VCaP (cell line): ENCODE results near the gene DOCK6.
"Not testable (repeated sequence)": the region's sequence is repeated elsewhere in the genome, so short reads cannot be mapped to it uniquely, and the experiment has no call there.

Source experiments
- H3K27ac ChIP-seq: fragments of 450-650 bp; 2 replicates; pipeline ENCODE4 v1.5.1; 2017
- TF ChIP-seq, protein P1 (sequence below): fragments of 450-650 bp; conservative IDR thresholded peaks from 2 replicates; pipeline ENCODE4 v1.5.1; 2017; ENCODE audit warnings: mild to moderate bottlenecking, moderate library complexity

Gene DOCK6

DNA sequence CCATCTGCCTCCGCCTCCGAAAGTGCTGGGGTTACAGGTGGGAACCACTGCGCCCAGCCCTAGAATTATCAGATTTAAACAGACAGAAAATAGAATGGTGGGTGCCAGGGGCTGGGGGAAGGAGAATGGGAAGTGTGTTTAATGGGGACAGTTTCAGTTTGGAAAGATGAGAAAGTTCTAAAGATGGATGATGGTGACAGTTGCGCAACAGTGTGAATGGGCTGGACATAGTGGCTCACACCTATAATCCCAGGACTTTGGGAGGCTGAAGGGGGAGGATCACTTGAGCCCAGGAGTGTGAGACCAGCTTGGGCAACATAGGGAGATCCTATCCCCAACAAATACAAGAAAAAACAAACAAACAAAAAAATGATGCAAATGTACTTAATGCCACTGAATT, 80.8 kb downstream of the DOCK6 start:
- H3K27ac ChIP-seq: no peak overlapping the region
- TF ChIP-seq, protein P1, sequence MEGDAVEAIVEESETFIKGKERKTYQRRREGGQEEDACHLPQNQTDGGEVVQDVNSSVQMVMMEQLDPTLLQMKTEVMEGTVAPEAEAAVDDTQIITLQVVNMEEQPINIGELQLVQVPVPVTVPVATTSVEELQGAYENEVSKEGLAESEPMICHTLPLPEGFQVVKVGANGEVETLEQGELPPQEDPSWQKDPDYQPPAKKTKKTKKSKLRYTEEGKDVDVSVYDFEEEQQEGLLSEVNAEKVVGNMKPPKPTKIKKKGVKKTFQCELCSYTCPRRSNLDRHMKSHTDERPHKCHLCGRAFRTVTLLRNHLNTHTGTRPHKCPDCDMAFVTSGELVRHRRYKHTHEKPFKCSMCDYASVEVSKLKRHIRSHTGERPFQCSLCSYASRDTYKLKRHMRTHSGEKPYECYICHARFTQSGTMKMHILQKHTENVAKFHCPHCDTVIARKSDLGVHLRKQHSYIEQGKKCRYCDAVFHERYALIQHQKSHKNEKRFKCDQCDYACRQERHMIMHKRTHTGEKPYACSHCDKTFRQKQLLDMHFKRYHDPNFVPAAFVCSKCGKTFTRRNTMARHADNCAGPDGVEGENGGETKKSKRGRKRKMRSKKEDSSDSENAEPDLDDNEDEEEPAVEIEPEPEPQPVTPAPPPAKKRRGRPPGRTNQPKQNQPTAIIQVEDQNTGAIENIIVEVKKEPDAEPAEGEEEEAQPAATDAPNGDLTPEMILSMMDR: no peak

DNA sequence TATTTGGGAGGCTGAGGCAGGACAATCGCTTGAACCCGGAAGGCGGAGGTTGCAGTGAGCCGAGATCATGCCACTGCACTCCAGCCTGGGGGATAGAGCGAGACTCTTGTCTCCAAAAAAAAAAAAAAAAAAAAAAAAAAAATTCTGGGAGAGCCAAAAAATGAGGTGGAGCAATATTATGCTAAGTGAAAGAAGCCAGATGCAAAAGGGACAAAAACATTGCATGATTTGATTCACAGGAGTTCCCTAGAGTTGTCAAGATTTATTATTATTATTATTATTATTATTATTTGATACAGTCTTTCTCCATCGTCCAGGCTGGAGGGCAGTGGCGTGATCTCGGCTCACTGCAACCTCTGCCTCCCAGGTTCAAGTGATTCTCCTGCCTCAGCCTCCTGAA, 81.3 kb downstream of the DOCK6 start:
- H3K27ac ChIP-seq: not testable (repeated sequence)

DNA sequence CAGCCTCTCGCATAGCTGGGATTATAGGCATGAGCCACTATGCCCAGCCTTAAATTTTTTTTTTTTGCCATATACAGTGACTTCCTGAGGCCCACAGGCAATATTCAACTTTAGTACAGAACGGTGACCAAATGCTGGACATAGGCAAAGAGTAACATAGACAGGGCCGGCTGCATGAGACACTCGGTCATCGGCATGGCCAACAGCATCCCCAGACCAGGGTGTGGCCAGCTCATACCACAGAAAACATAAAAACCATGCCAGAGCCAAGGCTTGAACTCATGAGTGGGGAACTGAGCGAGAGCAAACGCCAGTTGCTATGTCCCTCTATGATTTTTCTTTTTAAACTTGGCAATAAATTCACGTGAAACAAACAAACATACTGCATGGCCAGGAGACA, 82.0 kb downstream of the DOCK6 start:
- H3K27ac ChIP-seq: no peak overlapping the region
- TF ChIP-seq, protein P1: no peak

DNA sequence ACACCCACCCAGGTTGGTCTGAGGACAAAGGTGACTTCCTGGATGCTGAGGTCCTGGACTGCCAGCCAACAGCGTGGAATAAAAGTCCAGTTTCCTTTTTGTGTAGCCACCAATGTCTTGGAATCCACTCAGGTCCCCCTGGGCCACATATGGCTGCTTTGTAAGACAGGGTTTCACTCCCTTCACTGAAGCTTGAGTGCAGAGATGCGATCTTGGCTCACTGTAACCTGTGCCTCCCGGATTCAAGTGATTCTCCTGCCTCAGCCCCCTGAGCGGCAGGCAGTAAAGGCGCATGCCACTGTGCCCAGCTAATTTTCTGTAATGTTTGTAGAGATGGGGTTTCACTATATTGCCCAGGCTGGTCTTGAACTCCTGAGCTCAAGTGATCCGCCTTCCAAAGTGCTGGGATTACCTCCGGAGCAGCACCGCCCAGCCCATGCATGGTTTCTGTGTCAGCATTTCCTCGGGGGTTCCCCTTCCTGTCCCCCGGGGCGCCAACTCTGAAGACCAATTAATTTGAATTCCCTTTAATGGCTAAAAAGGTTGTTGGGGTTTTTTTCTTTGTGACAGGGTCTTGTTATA, 82.5 kb downstream of the DOCK6 start:
- TF ChIP-seq, protein P1: no peak
- H3K27ac ChIP-seq: no peak overlapping the region

DNA sequence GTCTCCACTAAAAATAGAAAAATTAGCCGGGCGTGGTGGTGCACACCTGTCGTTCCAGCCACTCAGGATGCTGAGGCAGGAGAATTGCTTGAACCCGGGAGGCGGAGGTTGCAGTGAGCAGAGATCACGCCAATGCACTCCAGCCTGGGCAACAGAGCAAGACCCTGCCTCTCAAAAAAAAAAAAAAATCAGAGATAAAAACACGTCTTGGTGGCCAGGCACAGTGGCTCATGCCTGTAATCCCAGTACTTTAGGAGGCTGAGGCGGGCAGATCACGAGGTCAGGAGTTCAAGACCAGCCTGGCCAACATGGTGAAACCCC, 83.2 kb downstream of the DOCK6 start:
- H3K27ac ChIP-seq: not testable (repeated sequence)

DNA sequence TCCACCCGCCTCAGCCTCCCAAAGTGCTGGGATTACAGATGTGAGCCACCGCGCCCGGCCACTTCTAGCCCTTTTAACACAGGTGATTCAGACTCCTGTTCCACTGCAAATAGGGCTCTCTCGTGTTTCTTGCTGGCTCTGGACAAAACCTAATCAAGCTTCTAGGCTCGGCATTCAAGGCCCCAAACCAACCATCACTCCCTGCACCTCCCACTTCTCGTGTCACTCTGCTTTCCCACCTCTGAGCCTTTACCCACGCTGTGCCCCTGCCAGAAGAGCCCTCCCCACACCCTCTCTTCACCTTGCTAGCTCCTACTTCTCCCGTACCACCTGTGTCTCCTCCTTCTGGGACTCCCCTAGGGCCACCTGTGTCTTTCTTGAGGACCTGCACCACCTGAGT, 84.7 kb downstream of the DOCK6 start:
- H3K27ac ChIP-seq: no peak overlapping the region
- TF ChIP-seq, protein P1: no peak

DNA sequence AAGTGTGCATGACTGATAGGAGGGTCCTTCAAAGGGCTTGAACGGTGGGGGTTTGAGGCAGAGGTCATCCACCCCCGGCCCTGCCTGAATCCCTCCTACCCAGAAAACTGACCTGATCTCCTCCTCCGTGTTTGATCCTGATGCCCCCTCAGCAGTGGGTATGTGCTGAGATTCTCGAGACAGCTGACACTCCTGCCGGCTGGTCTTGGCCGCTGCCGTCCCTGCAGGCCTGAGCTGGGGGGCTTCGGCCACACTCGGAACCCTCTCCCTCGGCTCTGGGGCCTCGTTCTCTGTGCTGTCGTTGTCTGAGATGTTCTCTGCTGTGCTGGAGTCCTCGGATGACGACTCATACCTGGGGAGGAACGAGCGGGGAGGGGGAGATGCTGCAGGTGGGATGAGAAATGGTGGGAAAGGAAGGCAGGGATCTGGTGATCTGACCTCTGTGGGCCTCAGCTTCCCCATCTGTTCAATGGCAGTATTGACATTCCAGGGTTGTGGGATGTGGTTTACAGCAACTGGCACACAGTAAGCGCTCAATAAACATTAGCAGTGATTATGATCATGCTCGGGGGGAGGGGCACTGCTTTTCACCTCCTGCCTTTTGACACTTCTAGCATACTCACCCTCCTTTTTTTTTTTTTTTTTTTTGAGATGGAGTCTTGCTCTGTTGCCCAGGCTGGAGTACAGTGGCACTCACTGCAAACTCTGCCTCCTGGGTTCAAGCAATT, 85.7 kb downstream of the DOCK6 start:
- H3K27ac ChIP-seq: no peak overlapping the region
- TF ChIP-seq, protein P1: no peak

DNA sequence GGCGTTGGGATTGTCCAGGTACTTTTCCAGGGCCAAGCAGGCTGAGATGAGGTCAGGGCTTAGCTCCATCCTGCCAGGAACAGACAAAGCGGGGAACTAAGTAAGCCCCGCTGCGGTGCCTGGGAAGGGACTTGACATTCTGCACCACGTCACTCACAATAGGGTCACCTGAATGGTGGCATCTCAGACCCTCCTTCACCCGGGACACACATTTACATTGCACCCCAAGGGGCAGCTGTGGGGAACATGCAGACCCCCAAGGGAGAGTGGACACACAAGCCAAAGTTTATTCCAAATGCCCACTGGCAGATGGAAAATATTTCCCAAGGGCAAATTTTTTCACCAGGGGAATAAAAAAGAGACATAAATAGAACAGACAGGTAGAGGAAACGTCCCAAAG, 86.4 kb downstream of the DOCK6 start:
- H3K27ac ChIP-seq: no peak overlapping the region
- TF ChIP-seq, protein P1: no peak

DNA sequence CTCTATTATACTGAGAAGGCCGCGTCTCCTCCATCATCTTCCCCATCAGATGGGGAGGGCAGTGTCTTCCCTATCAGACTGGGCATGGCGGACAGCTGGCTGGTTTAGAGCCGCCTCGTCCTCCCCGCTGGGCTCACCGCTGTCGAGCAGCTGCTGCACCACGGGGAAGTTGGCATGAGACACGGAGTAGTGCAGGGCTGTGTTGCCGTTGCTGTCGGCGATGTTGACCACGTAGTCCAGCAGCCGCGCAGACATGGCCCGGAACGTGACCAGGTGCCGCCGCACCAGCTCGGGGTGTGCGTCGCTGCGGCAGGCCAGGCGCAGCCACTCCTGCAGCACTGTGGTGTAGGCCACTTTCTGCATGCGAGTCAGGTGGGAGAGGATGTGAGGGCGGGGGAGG, 88.0 kb downstream of the DOCK6 start:
- H3K27ac ChIP-seq: no peak overlapping the region
- TF ChIP-seq, protein P1: no peak
